SK-N-SH (cell line): ENCODE measurements around the gene CPNE2. TPM values are rescaled to one million over a fixed set of nuclear protein-coding genes. Genes with fewer than 3 reads are reported as not detected.

Source experiments
- CTCF ChIA-PET: fragments of 300-600, 350-600 bp; formaldehyde crosslinking; extraction: SDS; loops from one replicate; lab custom pipeline; 2021; lab: Yijun Ruan, JAX
- POLR2A ChIA-PET: fragments of 350-600 bp; sonication (Branson Sonifier 250); formaldehyde crosslinking; extraction: SDS; loops from one replicate; lab custom pipeline; 2020; ENCODE audit warnings: antibody characterized with exemption, inconsistent platforms; lab: Yijun Ruan, JAX
- DNase-seq: peaks from one replicate; pipeline ENCODE4 v3.0.0; 2012
- H2AFZ ChIP-seq: fragments of 200-600 bp; sonication (generic); 2 replicates; pipeline ENCODE4 v1.8.1; 2016; ENCODE audit warnings: antibody characterized with exemption, mild to moderate bottlenecking, low read depth
- H3F3A ChIP-seq: fragments of 200-600 bp; sonication (generic); replicated peaks from 2 replicates; pipeline ENCODE3; 2016; ENCODE audit warnings: antibody characterized with exemption, mild to moderate bottlenecking; ENCODE audit not compliant: insufficient read depth
- H3K27ac ChIP-seq, 2 experiments: fragments of 200-500 bp in 1 of 2; fragments of 200-600 bp in 1 of 2; sonication (Bioruptor generic) in 1 of 2; sonication (generic), shearing (Covaris generic) in 1 of 2; 2 replicates each; pipeline versions ENCODE4 v1.5.1 to v1.6.1; 2014 to 2016; ENCODE audit warnings: low read depth in 2 of 2, inconsistent platforms in 1 of 2, low read length in 1 of 2, mild to moderate bottlenecking in 1 of 2, mixed read lengths in 1 of 2
- H3K27me3 ChIP-seq: fragments of 200-600 bp; sonication (generic), shearing (Covaris generic); 2 replicates; pipeline ENCODE4 v1.6.1; 2016; ENCODE audit warnings: mixed run types; ENCODE audit not compliant: insufficient read depth
- H3K36me3 ChIP-seq, 2 experiments: fragments of 200-500 bp in 1 of 2; fragments of 200-600 bp in 1 of 2; sonication (Bioruptor generic) in 1 of 2; sonication (generic) in 1 of 2; replicated peaks in 1 of 2; 2 replicates each; pipeline versions ENCODE3 to v1.5.1; 2014 to 2016; ENCODE audit warnings: low read length in 1 of 2, mild to moderate bottlenecking in 1 of 2; ENCODE audit not compliant: insufficient read depth in 2 of 2, control insufficient read depth in 1 of 2
- H3K4me1 ChIP-seq, 2 experiments: fragments of 200-500 bp in 1 of 2; fragments of 200-600 bp in 1 of 2; sonication (Bioruptor generic) in 1 of 2; sonication (generic), shearing (Covaris generic) in 1 of 2; 2 replicates each; pipeline versions ENCODE4 v1.5.1 to v1.6.1; 2014 to 2016; ENCODE audit warnings: low read depth in 1 of 2, low read length in 1 of 2, mixed run types in 1 of 2; ENCODE audit not compliant: insufficient read depth in 2 of 2, control insufficient read depth in 1 of 2
- H3K4me2 ChIP-seq: fragments of 200-600 bp; sonication (generic), shearing (Covaris generic); 2 replicates; pipeline ENCODE4 v1.6.1; 2017; ENCODE audit warnings: mixed run types
- H3K4me3 ChIP-seq, 2 experiments: fragments of 200-500 bp in 1 of 2; fragments of 200-600 bp in 1 of 2; sonication (Bioruptor generic) in 1 of 2; sonication (generic), shearing (Covaris generic) in 1 of 2; 2 replicates each; pipeline versions ENCODE4 v1.5.1 to v1.8.1; 2014 to 2016; ENCODE audit warnings: low read depth in 2 of 2, inconsistent platforms in 1 of 2, low read length in 1 of 2, mild to moderate bottlenecking in 1 of 2, mixed read lengths in 1 of 2, moderate library complexity in 1 of 2
- H3K79me2 ChIP-seq: fragments of 200-600 bp; sonication (generic); 2 replicates; pipeline ENCODE4 v1.8.1; 2017; ENCODE audit warnings: mild to moderate bottlenecking; ENCODE audit not compliant: insufficient read depth
- H3K9ac ChIP-seq: fragments of 200-600 bp; sonication (generic); 2 replicates; pipeline ENCODE4 v1.6.1; 2017; ENCODE audit warnings: mixed run types
- H3K9me2 ChIP-seq: fragments of 200-600 bp; sonication (generic); 2 replicates; pipeline ENCODE4 v1.6.1; 2017; ENCODE audit warnings: mixed run types
- H3K9me3 ChIP-seq: fragments of 200-600 bp; sonication (generic); 2 replicates; pipeline ENCODE4 v1.6.1; 2017; ENCODE audit warnings: mixed run types, mild to moderate bottlenecking, moderate library complexity
- H4K20me1 ChIP-seq: fragments of 200-600 bp; sonication (generic); 2 replicates; pipeline ENCODE4 v1.6.1; 2017; ENCODE audit warnings: mild to moderate bottlenecking, mixed run types; ENCODE audit not compliant: insufficient read depth
- ELF1 ChIP-seq: IDR thresholded peaks from 2 replicates; pipeline ENCODE4 v1.4.0; 2012
- EP300 ChIP-seq, 2 experiments: IDR thresholded peaks; 2 replicates each; pipeline versions ENCODE4 v1.4.0 to v1.6.1; 2012; ENCODE audit warnings: borderline replicate concordance in 1 of 2, low read depth in 1 of 2, low read length in 1 of 2
- FOXM1 ChIP-seq: IDR thresholded peaks from 2 replicates; pipeline ENCODE4 v1.4.0; 2012; ENCODE audit warnings: low read depth, mild to moderate bottlenecking
- GATA2 ChIP-seq: sonication (generic); formaldehyde crosslinking; IDR thresholded peaks from 2 replicates; pipeline ENCODE4 v1.5.0; 2020; ENCODE audit warnings: mild to moderate bottlenecking, missing genetic modification reagents
- MEF2A ChIP-seq: IDR thresholded peaks from 2 replicates; pipeline ENCODE4 v1.4.0; 2012; ENCODE audit warnings: low read depth, borderline replicate concordance
- RAD21 ChIP-seq: IDR thresholded peaks from 2 replicates; pipeline ENCODE4 v1.6.1; 2012; ENCODE audit warnings: mild to moderate bottlenecking, low read length
- RFX5 ChIP-seq: IDR thresholded peaks from 2 replicates; pipeline ENCODE4 v1.6.1; 2012; ENCODE audit warnings: mild to moderate bottlenecking, improper control_type of control experiment, low read length
- RXRA ChIP-seq: IDR thresholded peaks from 2 replicates; pipeline ENCODE4 v1.4.0; 2012; ENCODE audit warnings: low read depth, mild to moderate bottlenecking, borderline replicate concordance
- WGBS: methylation state at CpG from one replicate; pipeline ENCODE4 v1.1.6; 2017; ENCODE audit warnings: low lambda C conversion rate; 5-methylcytosine and 5-hydroxymethylcytosine counted together
- polyA plus RNA-seq, 3 experiments: library from polyadenylated mRNA; depleted of rRNA; stranded (reverse); fragments of >200 nt; gene quantifications; 2 replicates each; pipeline ENCODE4 v1.2.3, GENCODE V29; 2012
- TF ChIP-seq, protein P1 (sequence below): IDR thresholded peaks from 2 replicates; pipeline ENCODE4 v1.6.1; 2012; ENCODE audit warnings: mild to moderate bottlenecking, low read depth, low read length, moderate library complexity
- TF ChIP-seq, protein P2 (sequence below): fragments of 150-350 bp; IDR thresholded peaks from 2 replicates; pipeline ENCODE4 v1.6.1; 2017; ENCODE audit warnings: antibody characterized with exemption, low read length, low read depth, borderline replicate concordance

CPNE2 gene
- polyA plus RNA-seq, 1 of the 3 experiments (the other 2 are of a cell fraction): 73.0 TPM

DNA sequence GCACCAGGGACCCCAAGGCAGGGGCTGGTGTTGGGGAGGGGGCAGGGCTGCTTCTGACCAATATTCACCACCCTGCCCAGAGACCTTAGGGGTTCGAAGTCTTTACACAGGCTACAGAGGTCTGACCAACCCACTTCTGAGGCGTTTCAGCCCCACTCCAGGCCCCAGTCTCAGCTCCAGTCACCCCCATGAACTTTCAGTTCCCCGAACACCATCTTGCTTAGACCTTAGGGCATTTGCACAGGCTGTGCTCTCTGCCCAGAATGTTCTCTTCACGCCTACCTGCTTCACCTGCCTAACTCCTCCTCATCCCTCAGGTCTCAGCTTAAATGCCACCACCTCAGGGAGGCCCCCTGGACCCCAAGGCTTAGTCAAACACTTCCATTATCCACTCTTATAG, 25.8 kb upstream of the CPNE2 start:
- H2AFZ ChIP-seq: no peak overlapping the region
- no peaks in the 10 kb centered on the region for H4K20me1 ChIP-seq
- peaks cover 7% of the 10 kb centered on the region for H3F3A ChIP-seq
- ChIA-PET POLR2A (no interaction called here), CTCF (interaction anchor here (0.5 to 3.5 kb wide), 4 partner anchors 18 to 552 kb away, joined by 3 to 22 read pairs (median 7); partner anchors contain the start of gene CPNE2)
- no peak overlapping the region for H3K27ac ChIP-seq
- no peaks in the 10 kb centered on the region for H3K9me2 ChIP-seq
- H3K4me3 ChIP-seq: no peak overlapping the region
- no peak overlapping the region for H3K9ac ChIP-seq
- peaks cover 0 to 12% of the 10 kb centered on the region in 2 experiments; a peak in 2 of 4 replicates for H3K4me1 ChIP-seq
- 78% methylated on average over 4 of the region's 4 CpGs for WGBS
- no peak overlapping the region for H3K4me2 ChIP-seq
- H3K36me3 ChIP-seq: no peaks in the 10 kb centered on the region
- TF ChIP-seq EP300 (IDR thresholded peaks at IDR 0.05; ENCODE audit: borderline replicate concordance in 1 of 2, low read depth in 1 of 2, low read length in 1 of 2) (no peak), GATA2 (CRISPR knock-in tag) (no peak), FOXM1 (no peak)
- no peak for DNase-seq
- no peaks in the 10 kb centered on the region for H3K27me3 ChIP-seq
- H3K79me2 ChIP-seq: no peaks in the 10 kb centered on the region
- no peaks in the 10 kb centered on the region for H3K9me3 ChIP-seq

DNA sequence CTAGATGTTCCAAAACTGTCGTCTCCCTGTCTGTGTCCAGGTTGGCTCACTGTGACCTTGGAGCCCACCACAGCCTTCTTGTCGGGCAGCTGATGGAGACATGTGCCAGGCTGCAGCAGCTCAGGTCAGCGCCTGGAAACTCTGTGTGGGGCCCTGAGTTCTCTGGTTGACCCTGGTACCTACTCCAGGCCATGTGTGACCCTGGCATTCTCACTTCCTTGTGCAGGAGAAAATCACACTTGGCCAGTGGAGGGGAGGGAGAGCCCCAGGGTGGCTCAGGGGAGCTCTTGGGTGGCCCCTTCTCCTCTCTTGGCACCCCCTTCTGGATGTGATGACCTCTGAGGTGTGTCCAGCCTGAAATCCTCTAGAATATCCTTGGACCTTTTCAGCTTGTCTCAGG, 25.0 kb upstream of the CPNE2 start:
- Histone ChIP-seq H3K79me2 (no peaks in the 10 kb centered on the region), H3F3A (peaks cover 6% of the 10 kb centered on the region), H3K27ac (no peak overlapping the region), H3K4me3 (no peak overlapping the region), H4K20me1 (no peaks in the 10 kb centered on the region), H3K9ac (no peak overlapping the region), H3K36me3 (no peaks in the 10 kb centered on the region)
- POLR2A ChIA-PET: no interaction called here
- WGBS: 83% methylated on average over 3 of the region's 3 CpGs
- no peak for DNase-seq
- TF ChIP-seq MEF2A (no peak), RAD21 (no peak), RFX5 (no peak), RXRA (no peak), ELF1 (no peak)
- TF ChIP-seq, protein P1, sequence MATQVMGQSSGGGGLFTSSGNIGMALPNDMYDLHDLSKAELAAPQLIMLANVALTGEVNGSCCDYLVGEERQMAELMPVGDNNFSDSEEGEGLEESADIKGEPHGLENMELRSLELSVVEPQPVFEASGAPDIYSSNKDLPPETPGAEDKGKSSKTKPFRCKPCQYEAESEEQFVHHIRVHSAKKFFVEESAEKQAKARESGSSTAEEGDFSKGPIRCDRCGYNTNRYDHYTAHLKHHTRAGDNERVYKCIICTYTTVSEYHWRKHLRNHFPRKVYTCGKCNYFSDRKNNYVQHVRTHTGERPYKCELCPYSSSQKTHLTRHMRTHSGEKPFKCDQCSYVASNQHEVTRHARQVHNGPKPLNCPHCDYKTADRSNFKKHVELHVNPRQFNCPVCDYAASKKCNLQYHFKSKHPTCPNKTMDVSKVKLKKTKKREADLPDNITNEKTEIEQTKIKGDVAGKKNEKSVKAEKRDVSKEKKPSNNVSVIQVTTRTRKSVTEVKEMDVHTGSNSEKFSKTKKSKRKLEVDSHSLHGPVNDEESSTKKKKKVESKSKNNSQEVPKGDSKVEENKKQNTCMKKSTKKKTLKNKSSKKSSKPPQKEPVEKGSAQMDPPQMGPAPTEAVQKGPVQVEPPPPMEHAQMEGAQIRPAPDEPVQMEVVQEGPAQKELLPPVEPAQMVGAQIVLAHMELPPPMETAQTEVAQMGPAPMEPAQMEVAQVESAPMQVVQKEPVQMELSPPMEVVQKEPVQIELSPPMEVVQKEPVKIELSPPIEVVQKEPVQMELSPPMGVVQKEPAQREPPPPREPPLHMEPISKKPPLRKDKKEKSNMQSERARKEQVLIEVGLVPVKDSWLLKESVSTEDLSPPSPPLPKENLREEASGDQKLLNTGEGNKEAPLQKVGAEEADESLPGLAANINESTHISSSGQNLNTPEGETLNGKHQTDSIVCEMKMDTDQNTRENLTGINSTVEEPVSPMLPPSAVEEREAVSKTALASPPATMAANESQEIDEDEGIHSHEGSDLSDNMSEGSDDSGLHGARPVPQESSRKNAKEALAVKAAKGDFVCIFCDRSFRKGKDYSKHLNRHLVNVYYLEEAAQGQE: no peak
- TF ChIP-seq, protein P2, sequence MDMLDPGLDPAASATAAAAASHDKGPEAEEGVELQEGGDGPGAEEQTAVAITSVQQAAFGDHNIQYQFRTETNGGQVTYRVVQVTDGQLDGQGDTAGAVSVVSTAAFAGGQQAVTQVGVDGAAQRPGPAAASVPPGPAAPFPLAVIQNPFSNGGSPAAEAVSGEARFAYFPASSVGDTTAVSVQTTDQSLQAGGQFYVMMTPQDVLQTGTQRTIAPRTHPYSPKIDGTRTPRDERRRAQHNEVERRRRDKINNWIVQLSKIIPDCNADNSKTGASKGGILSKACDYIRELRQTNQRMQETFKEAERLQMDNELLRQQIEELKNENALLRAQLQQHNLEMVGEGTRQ: no peak
- TF ChIP-seq, all 33 proteins: peak for 0
- Histone ChIP-seq H3K9me3 (no peaks in the 10 kb centered on the region), H3K4me1 (peaks cover 0 to 4% of the 10 kb centered on the region in 2 experiments; a peak in 2 of 4 replicates), H2AFZ (no peak overlapping the region), H3K4me2 (no peak overlapping the region), H3K27me3 (no peaks in the 10 kb centered on the region), H3K9me2 (no peaks in the 10 kb centered on the region)
- CTCF ChIA-PET: interaction anchor here (0.5 to 3.5 kb wide), 5 partner anchors 17 to 551 kb away, joined by 3 to 22 read pairs (median 3); partner anchors contain the start of gene CPNE2
